Stimulated activated CD8-positive, alpha-beta memory T cell treated with anti-CD3 and anti-CD28 coated beads, Interleukin-7, amount 100 ng/mL, for 4 hours (primary cell): ENCODE results near the gene DNAJC5.
"Not testable (repeated sequence)": the region's sequence is repeated elsewhere in the genome, so short reads cannot be mapped to it uniquely, and the experiment has no call there.

Experiments used
- DNase-seq, 2 donors: peaks; one replicate each; pipeline ENCODE4 v3.0.0-alpha.2; 2020; ENCODE audit warnings: low read depth in 2 of 2

DNAJC5 gene

GRCh38 chr20:63861365-63861934, 33.5 kb upstream of the DNAJC5 start, which contains the start of gene ABHD16B:
TSS of gene ABHD16B (plus strand) at chr20:63861498. CDS start at chr20:63861541, 43 bp downstream.
- DNase-seq, result no peak

- no peak for DNase-seq
These were observed 32.7 kb upstream of the DNAJC5 start for GRCh38 chr20:63861981-63862901.

GRCh38 chr20:63863021-63863797, 31.7 kb upstream of the DNAJC5 start:
- DNase-seq, result no peak

GRCh38 chr20:63863798-63864544, 31.0 kb upstream of the DNAJC5 start:
- DNase-seq, result peak; percentile 60 to 76

GRCh38 chr20:63864545-63864977, 30.4 kb upstream of the DNAJC5 start:
- peak in 1 of 2 donors; percentile 8 for DNase-seq

- peak; percentile 95 to 96 for DNase-seq
These were observed 29.8 kb upstream of the DNAJC5 start, which contains the start of gene TPD52L2 for GRCh38 chr20:63864978-63865640. TSS of gene TPD52L2 (plus strand) at chr20:63865270. CDS start at chr20:63865366, 96 bp downstream.

- not testable (repeated sequence) for DNase-seq
These were observed 27.9 kb upstream of the DNAJC5 start for GRCh38 chr20:63867042-63867441.

GRCh38 chr20:63868264-63868663, 26.7 kb upstream of the DNAJC5 start:
- DNase-seq, result no peak

GRCh38 chr20:63873477-63873971, 21.4 kb upstream of the DNAJC5 start:
- no peak for DNase-seq

GRCh38 chr20:63874241-63874640, 20.7 kb upstream of the DNAJC5 start:
- DNase-seq, result not testable (repeated sequence)

GRCh38 chr20:63876489-63877036, 18.4 kb upstream of the DNAJC5 start:
- no peak for DNase-seq

GRCh38 chr20:63877755-63878470, 17.0 kb upstream of the DNAJC5 start:
- no peak for DNase-seq

GRCh38 chr20:63878899-63879663, 15.8 kb upstream of the DNAJC5 start:
- no peak for DNase-seq

GRCh38 chr20:63880901-63881300, 14.0 kb upstream of the DNAJC5 start:
- not testable (repeated sequence) for DNase-seq

GRCh38 chr20:63881451-63882226, 13.3 kb upstream of the DNAJC5 start:
- no peak for DNase-seq

- no peak for DNase-seq
These were observed 12.4 kb upstream of the DNAJC5 start for GRCh38 chr20:63882257-63883200.

GRCh38 chr20:63883201-63883593, 11.7 kb upstream of the DNAJC5 start:
- DNase-seq, result no peak
